ENCODE data around the gene PEA15.

The PEA15 gene

GRCh38 chr1:160186246-160186645 is 18.9 kb upstream of the PEA15 start:
- DNase-seq = no peak

GRCh38 chr1:160186729-160187128 is 18.5 kb upstream of the PEA15 start:
- no peak for DNase-seq

- no peak for DNase-seq
These were observed 17.8 kb upstream of the PEA15 start for GRCh38 chr1:160187407-160187806.

GRCh38 chr1:160188341-160188740 is 16.8 kb upstream of the PEA15 start:
- DNase-seq = no peak

- no peak for DNase-seq
These were observed 15.2 kb upstream of the PEA15 start, which contains the start of gene CASQ1 for GRCh38 chr1:160189649-160190625. TSS of gene CASQ1 (plus strand) at chr1:160190575. CDS start at chr1:160190752, 177 bp downstream.

GRCh38 chr1:160191756-160192155 is 13.4 kb upstream of the PEA15 start:
- no peak for DNase-seq

- DNase-seq = no peak
These were observed 12.9 kb upstream of the PEA15 start for GRCh38 chr1:160192234-160192633.

GRCh38 chr1:160193091-160193819 is 11.9 kb upstream of the PEA15 start:
- DNase-seq = peak; percentile 70

- DNase-seq = no peak
These were observed 11.1 kb upstream of the PEA15 start for GRCh38 chr1:160193832-160194736.

GRCh38 chr1:160194737-160195059 is 10.5 kb upstream of the PEA15 start:
- no peak for DNase-seq

- no peak for DNase-seq
These were observed 9.0 kb upstream of the PEA15 start for GRCh38 chr1:160196143-160196542.

GRCh38 chr1:160197231-160197630 is 8.0 kb upstream of the PEA15 start:
- DNase-seq = no peak

GRCh38 chr1:160200786-160201185 is 4.4 kb upstream of the PEA15 start:
- no peak for DNase-seq

GRCh38 chr1:160204526-160205241 is 500 bp upstream of the PEA15 start:
- DNase-seq = no peak

- no peak for DNase-seq
These were observed 829 bp downstream of the PEA15 start for GRCh38 chr1:160206036-160206389.

GRCh38 chr1:160206421-160207117 is 1.4 kb downstream of the PEA15 start:
- no peak for DNase-seq

- DNase-seq = no peak
These were observed 2.0 kb downstream of the PEA15 start for GRCh38 chr1:160207118-160207650.

GRCh38 chr1:160207771-160208556 is 2.8 kb downstream of the PEA15 start:
- no peak for DNase-seq

GRCh38 chr1:160208557-160209320 is 3.6 kb downstream of the PEA15 start:
- DNase-seq = no peak

All from NCI-H510A treated with DMSO at 0.1 percent for 48 hours (cell line).